HK-2 (cell line): ENCODE data around the gene MYOM1.

Experiments used
- DNase-seq: peaks from one replicate; pipeline ENCODE4 v3.0.0-alpha.2; 2018; ENCODE audit not compliant: unreplicated experiment

Gene MYOM1

GRCh38 chr18:3150688-3151087 lies 69.1 kb downstream of the MYOM1 start:
- DNase-seq, result no peak

GRCh38 chr18:3150274-3150673 lies 69.5 kb downstream of the MYOM1 start:
- no peak for DNase-seq

GRCh38 chr18:3148930-3149535 lies 70.7 kb downstream of the MYOM1 start:
- no peak for DNase-seq

GRCh38 chr18:3147935-3148554 lies 71.7 kb downstream of the MYOM1 start:
- no peak for DNase-seq

- no peak for DNase-seq
Measured at GRCh38 chr18:3140986-3141639, 78.7 kb downstream of the MYOM1 start.

- DNase-seq, result no peak
Measured at GRCh38 chr18:3140342-3140741, 79.4 kb downstream of the MYOM1 start.

GRCh38 chr18:3139406-3139805 lies 80.4 kb downstream of the MYOM1 start:
- no peak for DNase-seq

- no peak for DNase-seq
Measured at GRCh38 chr18:3138274-3138975, 81.3 kb downstream of the MYOM1 start.

GRCh38 chr18:3135536-3135935 lies 84.2 kb downstream of the MYOM1 start:
- DNase-seq, result no peak

GRCh38 chr18:3132700-3133099 lies 87.1 kb downstream of the MYOM1 start:
- DNase-seq, result no peak

GRCh38 chr18:3130344-3130743 lies 89.4 kb downstream of the MYOM1 start:
- no peak for DNase-seq

GRCh38 chr18:3129053-3129864 lies 90.5 kb downstream of the MYOM1 start:
- peak; percentile 8 for DNase-seq

- DNase-seq, result no peak
Measured at GRCh38 chr18:3126457-3127097, 93.2 kb downstream of the MYOM1 start.

- DNase-seq, result no peak
Measured at GRCh38 chr18:3124822-3125221, 94.9 kb downstream of the MYOM1 start.

GRCh38 chr18:3122851-3123250 lies 96.9 kb downstream of the MYOM1 start:
- no peak for DNase-seq

GRCh38 chr18:3121259-3121658 lies 98.5 kb downstream of the MYOM1 start:
- DNase-seq, result no peak

- no peak for DNase-seq
Measured at GRCh38 chr18:3120356-3120755, 99.4 kb downstream of the MYOM1 start.

- no peak for DNase-seq
Measured at GRCh38 chr18:3119401-3120341, 100.1 kb downstream of the MYOM1 start.

- no peak for DNase-seq
Measured at GRCh38 chr18:3118195-3119010, 101.4 kb downstream of the MYOM1 start.
